NCI-H345 (cell line): ENCODE results near the gene NAXD.
"Not testable (repeated sequence)": the region's sequence is repeated elsewhere in the genome, so short reads cannot be mapped to it uniquely, and the experiment has no call there.

Experiments used
- DNase-seq: peaks from one replicate; lab custom pipeline; 2025; lab: John Stamatoyannopoulos, UW

NAXD gene

DNA sequence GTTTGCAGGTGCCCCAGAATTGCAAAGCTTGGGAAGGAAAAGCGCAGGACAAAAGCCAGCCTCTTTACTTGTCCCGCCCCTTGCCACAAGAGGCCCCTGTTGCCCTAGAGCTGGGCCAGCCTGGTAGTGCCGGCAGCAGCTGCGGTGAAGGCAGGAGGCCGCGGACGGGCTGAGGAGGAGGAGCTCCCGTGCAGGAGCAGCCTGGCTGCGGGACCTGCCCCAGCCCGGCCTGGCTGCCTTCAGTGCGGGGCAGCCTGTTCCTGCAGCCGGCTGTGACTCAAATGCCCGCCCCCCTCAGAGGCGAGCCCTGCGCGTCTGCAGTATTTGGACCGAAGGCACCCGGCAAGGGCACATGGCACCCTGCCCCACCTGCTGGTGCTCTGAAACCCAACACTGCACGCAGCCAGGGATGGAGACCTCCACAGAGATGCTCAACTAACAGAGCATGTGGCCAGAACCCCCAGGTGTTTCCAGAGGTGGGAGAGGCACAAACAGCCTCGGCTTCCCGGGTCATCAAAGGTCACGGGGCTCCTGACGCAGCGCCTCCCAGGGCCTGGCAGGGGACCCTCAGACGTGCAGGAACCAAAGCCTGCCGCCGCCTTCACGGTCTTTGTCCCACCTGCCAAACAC is 29.7 kb downstream of the NAXD start:
- DNase-seq: peak; percentile 37

GRCh38 chr13:110645750-110646149 is 30.4 kb downstream of the NAXD start:
- no peak for DNase-seq

- DNase-seq: no peak
Observed at GRCh38 chr13:110646442-110647364, 31.4 kb downstream of the NAXD start.

DNA sequence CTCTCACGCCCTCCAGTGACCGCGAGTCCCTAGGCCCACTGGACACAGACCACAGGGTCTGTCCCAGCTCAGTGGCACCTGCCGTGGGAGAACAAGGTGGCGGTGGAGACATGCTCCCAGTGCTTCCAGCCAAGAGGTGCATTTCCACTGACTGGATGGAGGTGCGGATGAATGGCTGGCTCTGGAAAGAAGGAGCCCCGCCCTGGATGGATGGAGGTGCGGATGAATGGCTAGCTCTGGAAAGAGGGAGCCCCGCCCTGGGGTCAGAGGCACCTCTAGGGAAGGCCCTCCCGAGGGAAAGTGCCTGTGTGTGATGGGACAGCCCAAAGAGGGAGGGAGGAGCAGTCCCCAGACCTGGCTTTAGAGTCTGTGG is 32.0 kb downstream of the NAXD start:
- DNase-seq: no peak

- no peak for DNase-seq
Observed at GRCh38 chr13:110648146-110648819, 32.9 kb downstream of the NAXD start.

DNA sequence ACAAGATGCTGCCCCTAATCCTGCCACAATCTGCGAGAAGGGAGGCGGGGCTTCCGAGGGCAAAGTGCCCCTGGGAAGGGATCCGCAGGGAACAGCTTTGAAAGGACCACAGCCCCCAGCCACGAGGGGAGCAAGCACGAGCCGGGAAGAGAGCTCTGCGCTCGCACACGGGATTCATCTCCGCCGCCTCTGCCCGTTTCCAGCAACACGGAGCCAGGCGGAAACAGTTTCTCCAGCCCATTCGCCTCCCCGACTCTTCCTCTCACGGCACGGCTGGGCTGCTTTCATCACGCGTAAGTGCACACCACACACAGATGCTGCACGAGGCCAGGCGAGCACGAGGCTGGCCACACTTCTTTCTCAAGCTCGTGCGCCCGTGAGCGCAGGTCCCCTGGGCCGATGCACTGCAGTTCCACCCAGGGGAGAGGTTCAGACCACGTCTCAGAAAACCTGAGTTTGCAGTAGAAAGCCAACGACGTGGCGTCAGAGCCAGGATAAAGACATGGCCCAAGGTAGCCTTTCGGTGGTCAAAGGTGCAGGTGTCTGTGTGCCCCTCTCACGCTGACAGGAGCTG is 33.6 kb downstream of the NAXD start:
- DNase-seq: no peak

DNA sequence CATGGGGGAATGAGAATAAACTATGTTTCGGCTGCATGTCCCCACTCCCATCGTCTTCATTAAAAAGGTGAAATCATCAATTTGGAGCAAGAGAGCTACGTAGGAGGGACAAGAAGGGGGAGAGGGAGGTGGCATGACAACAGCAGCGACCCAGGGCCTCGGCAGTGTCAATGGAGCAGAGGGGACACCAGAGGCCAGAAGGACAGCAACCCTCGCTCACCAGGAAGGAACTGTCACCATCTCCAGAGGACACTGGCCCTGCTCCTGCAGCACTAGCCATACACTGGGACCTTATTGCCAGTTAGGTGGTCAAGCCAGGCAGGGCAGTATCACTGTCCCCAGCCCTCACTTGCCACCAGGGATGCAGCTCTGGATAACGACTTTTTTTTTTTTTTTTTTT is 34.2 kb downstream of the NAXD start:
- no peak for DNase-seq

GRCh38 chr13:110650436-110650835 is 35.1 kb downstream of the NAXD start:
- DNase-seq: no peak

DNA sequence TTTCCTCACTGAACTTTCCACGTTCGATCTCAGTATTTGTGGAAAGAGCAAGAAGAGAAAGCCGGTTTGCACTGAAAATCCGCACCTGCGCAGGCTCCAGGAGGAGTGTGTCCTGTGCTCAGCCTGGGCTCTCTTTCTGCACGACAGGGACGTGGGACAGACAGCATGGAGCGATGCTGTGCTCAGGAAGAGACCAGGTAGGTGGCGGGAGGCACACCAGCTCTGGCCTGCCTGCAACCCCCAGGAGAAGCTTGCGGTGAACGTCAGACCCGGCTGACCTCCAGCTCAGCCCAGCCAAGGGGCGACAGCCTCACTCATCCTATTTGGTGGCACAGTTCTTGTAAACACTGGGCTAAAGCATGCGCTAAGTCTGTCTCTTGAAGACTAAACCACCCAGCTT is 35.9 kb downstream of the NAXD start:
- DNase-seq: no peak

DNA sequence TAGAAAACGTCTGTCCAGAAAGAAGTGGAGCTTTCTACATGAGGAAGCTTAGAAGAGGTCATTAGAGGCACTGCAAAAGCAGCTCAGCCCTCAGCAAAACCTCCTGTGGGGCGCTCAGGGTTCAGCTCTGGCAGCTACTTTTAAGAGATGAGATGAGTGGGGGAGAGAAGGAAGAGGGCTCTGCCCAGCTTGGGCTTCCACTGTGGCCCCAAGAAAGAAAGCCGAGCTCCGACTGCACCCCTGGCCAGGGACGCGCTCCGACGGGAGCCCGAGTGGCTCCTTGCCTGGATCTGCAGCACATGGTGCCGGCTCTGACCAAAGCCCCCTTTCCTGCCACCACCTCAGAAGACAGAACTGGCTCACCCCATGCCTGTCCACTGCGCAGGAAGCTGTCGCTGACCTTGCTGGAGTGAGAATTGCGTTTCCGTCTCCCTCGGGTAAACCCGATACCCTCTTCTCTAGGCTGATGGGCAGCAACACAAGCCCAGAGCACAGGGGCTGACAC is 36.4 kb downstream of the NAXD start:
- no peak for DNase-seq

DNA sequence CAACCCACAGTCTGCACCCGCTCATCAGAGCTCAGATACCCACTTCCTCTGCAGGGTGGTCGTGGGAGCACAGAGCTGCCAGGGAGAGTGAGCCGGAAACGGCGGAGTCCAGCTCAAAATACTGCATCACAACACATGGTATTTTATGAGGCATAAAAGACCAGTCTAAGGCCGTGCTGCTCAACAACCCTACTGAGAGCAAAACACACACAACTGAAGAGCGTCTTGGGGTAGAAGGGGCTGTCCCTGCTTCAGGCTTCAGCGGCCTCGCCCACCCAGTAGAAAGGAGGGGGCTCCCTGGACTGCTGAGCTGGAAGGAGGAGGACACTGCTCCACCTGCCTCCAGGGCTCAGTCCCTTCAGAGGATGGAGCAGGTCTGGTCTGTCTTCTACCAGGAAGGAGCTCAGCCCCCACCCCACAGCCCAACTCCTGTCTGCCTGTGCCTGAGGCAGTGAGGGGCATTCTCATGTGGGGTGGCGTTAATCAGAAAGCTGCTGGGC is 36.9 kb downstream of the NAXD start:
- DNase-seq: no peak

- no peak for DNase-seq
Observed at GRCh38 chr13:110652764-110653163, 37.4 kb downstream of the NAXD start.

- no peak for DNase-seq
Observed at GRCh38 chr13:110653271-110653670, 37.9 kb downstream of the NAXD start.

DNA sequence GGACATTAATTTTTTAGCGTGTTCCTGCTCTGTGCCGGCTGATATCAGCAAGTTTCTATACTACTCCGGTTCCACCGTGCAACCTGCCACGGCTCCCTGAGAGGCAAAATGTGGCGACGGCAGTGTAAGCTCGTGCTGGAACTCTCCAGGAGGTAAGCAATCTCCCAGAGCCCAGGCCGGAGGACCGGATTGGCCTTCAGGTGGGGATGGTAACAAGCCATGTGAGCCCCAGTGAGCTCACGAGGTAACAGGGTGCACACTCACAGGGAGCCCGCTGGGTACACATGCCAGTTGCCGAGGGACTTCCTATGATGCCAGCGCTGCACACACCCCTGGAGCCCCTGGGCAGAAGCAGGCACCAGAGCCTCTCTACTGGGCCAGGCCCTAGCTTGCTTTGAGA is 38.5 kb downstream of the NAXD start:
- DNase-seq: no peak

DNA sequence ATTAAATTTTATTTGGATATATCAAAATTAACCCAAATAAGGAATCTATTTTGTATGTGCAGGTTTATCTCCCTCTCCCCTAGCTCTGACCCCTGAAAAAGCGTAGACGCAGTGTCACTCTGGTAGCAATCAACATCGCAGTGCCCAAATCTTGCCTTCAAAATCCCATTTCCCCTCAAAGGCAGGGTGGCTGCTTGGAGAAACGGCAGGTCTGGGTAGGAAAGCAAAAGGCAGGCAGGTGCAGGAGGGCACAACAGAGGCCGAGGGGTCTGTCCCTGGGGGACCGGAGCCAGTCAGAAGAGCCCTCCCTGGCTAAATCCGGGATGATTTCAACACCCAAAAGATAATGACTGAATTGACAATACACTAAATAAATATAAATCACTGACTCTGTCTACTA is 41.9 kb downstream of the NAXD start:
- no peak for DNase-seq

DNA sequence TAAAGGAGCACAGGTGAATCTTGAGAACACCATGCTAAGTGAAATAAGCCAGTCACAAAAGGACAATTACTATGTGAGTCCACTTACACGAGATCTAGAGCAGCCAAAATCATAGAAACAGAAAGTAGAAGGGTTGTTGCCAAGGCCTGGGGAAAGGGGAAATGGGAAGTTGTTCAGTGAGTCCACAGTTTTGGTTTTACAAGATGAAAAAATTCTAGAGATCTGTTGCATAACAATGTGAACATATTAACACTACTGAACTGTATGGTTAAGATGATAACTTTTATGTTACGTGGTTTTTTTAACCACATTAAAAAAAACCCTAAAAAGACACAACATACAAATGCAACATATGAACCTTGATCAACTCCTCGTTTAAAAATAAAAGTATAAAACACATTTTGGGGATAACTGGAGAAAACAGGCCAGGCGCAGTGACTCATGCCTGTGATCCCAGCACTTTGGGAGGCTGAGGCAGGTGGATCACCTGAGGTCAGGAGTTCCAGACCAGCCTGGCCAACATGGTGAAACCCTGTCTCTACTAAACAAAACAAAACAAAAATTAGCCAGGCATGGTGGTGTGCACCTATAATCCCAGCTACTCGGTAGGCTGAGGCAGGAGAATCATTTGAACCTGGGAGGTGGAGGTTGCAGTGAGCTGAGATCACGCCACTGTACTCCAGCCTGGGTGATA is 43.0 kb downstream of the NAXD start:
- DNase-seq: not testable (repeated sequence)

- no peak for DNase-seq
Observed at GRCh38 chr13:110661256-110661655, 45.9 kb downstream of the NAXD start.

GRCh38 chr13:110662091-110662490 is 46.7 kb downstream of the NAXD start:
- no peak for DNase-seq

GRCh38 chr13:110662777-110663443 is 47.6 kb downstream of the NAXD start:
- no peak for DNase-seq

DNA sequence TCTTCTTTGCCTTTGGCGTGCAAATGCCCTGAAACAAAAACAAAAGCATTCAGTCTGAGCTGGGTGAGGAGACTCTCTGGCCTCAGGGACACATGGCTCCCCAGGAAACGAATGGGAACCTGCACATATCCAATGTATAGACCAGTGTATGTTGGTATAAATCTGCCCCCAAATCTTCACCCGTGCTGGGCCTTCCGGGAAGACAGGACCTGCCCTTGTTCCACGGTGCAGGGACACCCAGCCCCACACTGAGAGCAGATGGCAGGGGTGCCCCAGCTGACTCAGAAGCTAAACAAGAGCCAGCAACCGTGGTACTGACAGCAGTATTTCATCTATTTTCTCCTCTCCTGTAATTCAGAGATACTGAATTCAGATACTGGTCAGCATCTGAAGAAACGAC is 48.1 kb downstream of the NAXD start:
- no peak for DNase-seq

GRCh38 chr13:110664041-110664440 is 48.7 kb downstream of the NAXD start:
- no peak for DNase-seq
